Activated CD4-positive, alpha-beta T cell treated with anti-CD3 and anti-CD28 coated beads for 48 hours (primary cell): ENCODE measurements around the gene FLNA.
"Not testable (repeated sequence)": the region's sequence is repeated elsewhere in the genome, so short reads cannot be mapped to it uniquely, and the experiment has no call there.

Experiments
- DNase-seq: peaks from one replicate; pipeline ENCODE4 v3.0.0-alpha.2; 2020

Gene FLNA, protein sequence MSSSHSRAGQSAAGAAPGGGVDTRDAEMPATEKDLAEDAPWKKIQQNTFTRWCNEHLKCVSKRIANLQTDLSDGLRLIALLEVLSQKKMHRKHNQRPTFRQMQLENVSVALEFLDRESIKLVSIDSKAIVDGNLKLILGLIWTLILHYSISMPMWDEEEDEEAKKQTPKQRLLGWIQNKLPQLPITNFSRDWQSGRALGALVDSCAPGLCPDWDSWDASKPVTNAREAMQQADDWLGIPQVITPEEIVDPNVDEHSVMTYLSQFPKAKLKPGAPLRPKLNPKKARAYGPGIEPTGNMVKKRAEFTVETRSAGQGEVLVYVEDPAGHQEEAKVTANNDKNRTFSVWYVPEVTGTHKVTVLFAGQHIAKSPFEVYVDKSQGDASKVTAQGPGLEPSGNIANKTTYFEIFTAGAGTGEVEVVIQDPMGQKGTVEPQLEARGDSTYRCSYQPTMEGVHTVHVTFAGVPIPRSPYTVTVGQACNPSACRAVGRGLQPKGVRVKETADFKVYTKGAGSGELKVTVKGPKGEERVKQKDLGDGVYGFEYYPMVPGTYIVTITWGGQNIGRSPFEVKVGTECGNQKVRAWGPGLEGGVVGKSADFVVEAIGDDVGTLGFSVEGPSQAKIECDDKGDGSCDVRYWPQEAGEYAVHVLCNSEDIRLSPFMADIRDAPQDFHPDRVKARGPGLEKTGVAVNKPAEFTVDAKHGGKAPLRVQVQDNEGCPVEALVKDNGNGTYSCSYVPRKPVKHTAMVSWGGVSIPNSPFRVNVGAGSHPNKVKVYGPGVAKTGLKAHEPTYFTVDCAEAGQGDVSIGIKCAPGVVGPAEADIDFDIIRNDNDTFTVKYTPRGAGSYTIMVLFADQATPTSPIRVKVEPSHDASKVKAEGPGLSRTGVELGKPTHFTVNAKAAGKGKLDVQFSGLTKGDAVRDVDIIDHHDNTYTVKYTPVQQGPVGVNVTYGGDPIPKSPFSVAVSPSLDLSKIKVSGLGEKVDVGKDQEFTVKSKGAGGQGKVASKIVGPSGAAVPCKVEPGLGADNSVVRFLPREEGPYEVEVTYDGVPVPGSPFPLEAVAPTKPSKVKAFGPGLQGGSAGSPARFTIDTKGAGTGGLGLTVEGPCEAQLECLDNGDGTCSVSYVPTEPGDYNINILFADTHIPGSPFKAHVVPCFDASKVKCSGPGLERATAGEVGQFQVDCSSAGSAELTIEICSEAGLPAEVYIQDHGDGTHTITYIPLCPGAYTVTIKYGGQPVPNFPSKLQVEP (N-terminal part only)

DNA sequence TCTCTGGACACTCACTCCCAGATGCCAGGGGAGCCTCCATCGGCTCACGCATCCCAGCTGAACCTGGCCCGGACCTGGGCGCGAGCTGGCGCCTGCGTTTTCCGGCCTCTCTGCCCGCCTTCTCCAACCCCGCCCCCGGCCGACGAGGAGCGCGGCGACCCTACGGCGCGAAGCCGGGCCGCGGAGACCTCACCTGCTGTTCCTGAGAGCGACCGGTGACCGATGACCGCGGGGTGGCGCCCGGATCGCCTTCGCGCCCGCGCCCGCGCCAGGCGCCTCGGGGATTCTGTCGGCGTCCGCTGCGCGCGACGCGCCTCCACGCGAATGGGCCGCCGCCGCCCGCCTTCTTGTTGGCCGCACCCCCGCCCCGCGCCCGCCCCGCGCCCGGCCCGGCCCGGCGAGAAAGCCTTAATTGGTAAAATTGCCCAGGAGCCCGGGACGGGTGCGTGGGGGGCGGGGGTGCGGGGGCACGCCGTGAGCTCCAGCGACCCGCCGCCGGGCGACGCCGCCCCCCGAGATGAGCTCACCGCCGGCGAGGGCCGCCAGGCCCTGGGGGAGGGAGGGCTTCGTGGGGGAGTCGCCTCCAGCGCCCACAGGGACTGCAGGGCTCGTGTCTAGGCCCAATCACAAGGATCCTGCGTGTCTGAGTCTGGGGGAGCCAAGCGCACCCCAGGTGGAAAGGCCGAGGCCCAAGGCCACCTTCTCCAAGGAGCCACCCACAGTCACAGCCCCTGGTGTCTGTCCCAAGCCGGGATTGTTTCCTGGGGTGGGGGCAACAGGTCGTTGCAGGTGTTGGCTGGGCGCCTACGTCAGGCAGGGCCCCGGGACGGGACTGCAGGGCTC is at the start of gene FLNA:
FLNA (minus strand) TSS at position 322 of the 843 bp plus-strand sequence. CDS start 3,389 bp downstream, outside the sequence.
- no peak for DNase-seq

DNA sequence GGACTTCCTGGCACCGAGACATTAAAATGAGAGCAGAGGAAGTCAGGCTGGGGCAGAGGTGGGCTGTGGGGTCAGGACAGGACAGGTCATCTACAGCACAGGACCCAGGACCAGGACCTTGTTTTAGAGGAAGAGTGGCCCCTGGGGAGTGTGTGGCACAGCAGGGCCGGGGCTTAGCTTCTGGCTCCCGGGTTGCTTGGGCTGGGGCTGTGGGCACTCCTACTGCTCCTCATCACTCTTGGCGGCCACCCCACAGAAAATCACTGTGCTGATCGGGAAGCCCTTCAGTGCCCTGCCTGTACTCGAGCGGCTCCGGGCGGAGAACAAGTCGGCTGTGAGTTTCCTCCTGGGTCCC is 45.9 kb upstream of the FLNA start:
- DNase-seq: no peak

DNA sequence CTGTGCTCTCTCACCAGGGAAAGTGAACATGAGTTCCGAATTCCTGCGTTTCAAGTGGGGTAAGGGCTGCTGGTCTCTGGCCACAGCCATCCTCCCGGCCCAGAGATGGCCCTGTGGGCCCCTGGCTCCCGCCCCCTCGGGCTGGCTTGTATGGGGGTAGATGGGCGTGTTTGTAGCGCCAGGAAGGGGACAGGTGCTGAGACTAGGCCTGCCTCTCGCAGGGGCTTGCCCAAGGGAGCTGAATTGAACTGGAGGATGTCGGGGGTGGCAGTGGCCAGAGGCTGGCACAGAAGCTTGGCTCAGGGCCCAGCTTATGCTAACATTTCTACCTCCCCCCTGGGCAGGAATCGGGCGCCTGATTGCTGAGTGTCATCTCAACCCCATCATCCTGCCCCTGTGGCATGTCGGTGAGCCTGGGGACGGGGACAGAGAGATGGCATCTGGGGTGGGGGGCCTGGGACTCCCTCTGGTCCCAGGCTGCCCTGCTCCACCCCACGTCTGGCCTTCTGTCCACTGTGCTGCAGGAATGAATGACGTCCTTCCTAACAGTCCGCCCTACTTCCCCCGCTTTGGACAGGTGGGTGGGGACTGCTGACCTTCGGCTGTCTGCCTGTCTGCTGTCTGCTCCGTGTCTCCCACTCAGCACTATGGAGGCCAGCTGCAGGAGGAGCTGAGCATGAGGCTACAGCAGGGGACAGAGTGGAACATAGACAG is 45.4 kb upstream of the FLNA start:
- no peak for DNase-seq

DNA sequence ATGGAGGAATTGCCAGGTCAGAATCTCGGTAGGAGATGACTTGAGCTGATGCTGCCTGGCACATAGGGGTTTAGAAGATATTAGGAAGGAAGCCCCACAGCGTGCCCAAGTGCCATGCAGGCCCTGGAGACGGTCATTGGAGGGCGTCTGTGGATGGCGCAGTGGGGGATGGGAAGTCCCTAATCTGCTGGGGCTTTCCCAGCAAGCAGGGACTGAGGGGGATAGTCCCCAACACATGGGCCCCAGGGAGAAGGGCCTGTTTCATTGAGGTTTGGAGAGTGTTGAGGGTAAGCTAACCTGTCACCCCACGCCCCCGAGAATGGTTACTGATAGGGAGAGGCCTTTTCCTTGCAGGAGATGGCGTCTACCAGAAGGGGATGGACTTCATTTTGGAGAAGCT is 44.8 kb upstream of the FLNA start:
- DNase-seq: no peak

DNA sequence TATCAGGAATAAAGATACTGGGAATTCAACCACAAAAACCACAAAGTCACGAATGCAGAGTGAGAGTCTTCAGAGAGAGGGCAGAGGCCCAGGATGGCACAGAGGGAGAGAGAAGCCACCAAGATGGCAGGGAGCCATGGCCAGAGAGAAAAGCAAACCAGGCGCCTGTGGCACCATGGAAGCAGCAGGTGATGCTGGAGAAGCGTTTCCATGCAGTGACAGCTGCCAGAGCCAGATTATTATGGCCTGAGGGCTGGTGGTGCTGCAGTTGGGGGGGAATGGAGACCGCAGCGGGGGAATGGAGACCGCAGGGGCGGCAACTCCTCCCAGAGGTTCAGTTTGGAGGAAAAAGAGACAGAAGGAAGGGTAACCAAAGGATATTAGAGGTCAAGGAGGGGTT is 42.7 kb upstream of the FLNA start:
- DNase-seq: no peak

DNA sequence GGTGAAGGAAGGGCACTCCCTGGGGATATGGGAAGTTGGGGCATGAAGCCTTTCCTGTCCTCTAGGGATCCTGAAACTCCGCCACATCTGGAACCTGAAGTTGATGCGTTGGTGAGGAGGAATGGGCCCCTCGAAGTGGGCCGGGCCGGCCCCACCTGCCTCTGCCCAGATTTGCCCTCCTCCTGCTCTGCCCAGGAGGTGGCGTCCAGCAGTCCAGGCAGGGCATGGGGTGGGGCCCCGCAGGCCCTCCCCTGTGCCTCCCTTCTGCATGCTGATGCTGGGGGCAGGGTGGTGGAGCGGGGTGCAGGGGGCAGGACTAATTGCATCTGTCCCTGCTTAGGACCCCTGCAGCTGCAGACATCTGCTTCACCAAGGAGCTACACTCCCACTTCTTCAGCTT is 38.7 kb upstream of the FLNA start:
- DNase-seq: no peak

DNA sequence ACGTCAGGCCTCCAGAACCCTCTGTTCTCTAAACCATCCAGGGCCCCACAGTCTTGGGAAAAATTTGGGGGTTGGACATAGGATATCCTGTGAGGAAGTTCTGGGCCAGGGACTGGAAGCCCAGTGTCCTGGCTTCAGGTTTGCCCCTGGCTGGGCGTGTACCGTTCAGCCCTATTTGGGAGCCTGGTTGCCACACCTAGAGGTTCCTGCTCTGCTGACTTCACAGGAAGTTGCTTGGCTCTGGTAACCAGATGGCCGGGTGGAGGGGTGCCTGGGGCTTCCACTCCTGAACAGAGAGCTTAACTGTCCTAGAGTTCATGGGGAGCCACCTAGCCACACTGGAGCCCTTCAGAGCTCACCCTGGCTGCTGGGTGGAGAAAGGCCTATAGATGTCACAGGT is 38.0 kb upstream of the FLNA start:
- DNase-seq: peak; percentile 39

DNA sequence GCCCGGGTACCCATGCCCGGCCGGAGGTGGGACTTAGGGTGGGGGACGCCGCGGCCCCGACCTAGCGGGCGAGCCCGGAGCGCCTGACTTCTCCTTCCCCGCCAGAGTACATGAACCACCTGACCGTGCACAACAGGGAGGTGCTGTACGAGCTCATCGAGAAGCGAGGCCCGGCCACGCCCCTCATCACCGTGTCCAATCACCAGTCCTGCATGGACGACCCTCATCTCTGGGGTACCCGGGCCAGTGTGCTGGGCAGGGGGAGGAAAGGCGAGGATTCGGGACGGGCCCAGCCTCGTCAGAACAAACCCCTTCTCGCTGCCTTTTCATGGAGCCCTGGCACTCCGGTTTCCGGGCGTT is 37.5 kb upstream of the FLNA start:
- peak; percentile 78 for DNase-seq

DNA sequence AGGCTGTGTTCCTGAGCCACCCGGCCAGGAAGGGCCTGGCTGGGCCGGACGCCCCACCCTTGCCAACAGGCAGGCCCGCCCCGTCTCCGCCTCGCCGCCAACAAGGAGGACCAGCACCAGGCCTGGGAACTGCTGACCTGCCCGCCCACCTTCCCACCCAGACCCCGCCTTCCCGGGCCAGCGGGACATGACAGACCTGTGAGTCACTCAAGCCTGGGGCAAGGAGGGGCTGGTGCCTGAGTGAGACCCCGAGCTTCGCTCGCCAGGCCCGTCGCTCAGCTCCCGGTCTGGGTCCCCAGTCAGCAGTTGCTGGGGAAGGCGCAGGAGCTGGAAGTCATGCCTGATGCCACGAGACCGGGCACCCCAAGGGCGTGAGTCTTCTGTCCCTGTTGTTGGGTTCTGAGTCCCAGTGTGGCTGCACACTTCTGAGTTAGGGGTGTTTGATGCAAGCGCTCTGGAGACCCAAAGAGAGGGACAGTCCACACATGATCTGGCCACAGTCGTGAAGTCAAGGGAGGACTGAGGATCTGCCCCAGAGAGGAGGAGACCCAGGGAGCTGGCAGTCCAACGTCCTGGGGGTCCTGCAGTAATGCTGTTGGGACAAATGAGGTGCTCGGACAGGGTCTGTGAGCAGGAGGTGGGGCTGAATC is 34.9 kb upstream of the FLNA start, which contains the start of gene DNASE1L1:
DNASE1L1 (minus strand) TSS at position 33 of the 650 bp plus-strand sequence. CDS start 3,686 bp downstream, outside the sequence.
- no peak for DNase-seq

DNA sequence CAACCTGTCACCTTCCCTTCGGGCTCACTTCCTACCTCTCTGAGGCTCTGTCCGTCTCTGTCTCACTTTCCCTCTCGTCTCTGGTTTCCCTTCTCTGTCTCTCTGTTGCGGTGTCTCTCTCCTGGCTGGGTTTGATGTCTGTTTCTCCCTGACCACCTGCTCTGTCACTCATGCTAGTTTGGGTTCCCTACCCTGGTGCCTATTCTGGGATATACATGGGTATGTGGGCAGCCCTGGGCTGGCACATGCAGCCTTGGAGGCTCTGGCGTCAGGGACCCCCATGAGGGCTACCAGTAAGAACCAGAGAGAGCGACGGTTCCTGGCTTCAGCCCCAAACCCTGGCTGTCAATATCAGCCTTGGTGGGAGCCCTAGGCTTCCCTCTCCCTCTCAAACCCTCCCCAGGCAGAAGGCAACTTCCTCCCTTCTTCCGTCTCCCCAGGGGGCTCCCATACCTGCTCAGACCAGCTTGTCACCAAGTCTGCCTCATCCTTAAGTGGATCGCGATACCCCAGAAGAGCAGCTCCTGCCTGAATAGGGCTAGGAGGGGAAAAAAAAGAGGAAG is 34.3 kb upstream of the FLNA start:
- no peak for DNase-seq

DNA sequence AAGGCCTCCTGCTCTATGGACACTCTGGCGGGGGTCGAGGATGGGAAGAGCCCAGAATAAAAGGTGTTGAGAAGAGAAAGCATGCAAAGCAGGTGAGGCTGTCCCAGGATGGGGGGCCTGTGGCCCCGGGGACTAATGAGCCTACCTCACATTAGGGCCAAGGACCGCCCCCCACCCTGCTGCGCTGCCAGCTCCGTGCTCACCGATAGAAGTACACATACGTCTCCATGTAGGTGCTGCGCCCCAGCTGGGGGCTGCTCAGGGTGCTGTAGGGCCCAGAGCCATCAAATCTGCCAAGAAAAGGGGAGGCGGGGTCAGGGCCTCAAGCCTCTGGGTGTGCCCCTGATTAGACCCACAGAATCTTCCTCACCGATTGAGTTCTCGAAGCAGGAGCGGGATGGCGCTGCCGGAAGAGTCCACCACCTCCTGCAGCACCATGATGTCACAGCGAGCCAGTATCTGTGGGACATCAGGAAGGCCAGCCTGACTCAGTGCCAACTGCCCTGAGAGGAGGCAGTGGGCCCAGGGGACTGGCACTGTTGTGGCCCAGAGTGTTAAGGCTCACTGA is 30.3 kb upstream of the FLNA start:
- DNase-seq: no peak

DNA sequence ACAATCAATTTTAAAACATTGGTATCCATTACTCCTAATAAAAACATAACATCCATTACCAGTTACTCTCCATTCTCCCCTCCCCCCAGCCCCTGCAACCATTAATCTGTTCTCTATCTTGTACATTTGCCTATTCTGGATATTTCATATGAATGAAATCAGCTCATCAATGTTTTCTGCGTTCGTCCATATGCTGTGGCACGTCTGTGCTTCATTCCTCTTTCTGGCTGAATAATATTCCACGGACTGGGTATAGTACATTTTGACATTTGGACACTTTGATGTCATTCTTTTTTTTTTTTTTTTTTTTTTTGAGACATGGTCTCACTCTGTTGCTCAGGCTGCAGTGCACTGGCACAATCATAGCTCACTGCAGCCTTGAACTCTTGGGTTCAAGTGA is 29.4 kb upstream of the FLNA start:
- no peak for DNase-seq

DNA sequence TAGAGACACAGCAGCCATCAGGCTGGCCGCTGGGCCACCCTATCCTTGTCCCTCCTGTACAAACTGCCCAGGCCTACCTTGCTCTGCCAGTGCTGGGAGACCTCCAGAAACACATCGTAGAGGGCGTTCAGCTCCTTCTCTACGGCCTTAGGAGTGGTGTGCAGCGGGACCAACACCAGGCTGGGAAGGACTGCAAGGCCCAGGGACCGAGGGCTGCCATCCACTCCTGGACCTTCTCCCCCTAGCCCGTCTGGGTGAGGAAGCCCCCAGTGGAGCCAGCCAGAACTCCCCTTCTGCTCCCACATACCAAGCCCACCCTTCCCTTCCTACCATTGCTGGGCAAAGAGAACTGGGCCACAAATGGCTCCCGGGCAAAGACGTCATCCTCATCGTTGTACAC is 28.8 kb upstream of the FLNA start:
- DNase-seq: no peak

DNA sequence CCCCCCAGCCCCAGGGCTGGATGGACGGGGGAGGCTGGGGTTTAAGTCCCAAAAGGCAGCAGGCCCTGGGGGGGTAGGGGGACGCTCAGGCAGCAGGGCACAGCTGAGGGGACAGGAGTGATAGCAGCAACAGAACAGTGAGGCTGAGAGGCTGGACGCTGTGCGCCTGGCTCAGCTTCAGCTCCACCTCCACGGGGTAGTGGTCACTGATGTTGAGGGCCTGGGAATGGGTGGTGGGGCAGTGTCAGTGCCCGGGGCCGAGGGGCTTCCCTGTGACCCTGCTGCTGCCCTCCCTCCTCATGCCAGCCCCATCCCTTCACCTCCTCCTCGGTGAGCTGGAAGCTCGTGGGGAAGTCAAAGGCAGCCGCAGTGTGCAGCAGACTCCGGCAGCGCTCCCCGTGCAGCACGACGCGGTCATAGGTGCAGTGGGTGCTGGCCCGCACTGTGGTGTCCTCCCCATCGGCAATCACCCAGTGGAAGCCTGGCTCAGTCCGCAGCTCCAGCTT is 28.2 kb upstream of the FLNA start:
- no peak for DNase-seq

DNA sequence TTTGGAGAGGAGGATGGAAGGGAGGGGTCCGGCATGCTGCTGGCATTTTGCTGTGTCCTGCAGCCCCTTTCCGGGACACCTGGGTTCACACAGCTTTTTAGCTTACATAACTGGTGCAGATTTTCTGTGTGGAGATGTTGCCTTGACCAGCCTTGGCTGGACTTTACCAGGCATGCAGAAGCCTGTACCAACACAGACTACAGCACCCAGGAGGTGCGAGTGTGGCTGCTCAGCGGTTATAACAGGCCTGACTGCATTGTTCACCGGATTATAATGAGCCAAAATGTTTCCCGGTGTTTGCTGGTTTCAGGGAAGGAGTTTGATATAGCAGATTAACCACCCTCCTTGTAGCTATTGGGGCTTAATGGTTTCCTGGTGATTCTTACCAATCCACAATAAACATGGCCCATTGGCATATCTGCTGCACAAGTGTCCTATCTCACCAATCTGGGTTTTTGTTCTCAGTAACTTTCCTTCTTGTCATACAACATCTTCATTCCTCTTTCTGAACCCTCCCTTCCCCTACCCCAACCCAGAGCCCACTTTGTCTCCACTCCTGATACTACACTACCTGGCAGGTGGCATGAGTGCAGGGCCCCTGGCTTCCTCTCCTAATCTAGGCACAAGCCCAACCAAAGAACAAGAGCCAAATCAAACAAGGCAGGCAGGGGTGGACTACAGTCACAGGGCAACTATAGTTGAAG is 27.6 kb upstream of the FLNA start:
- no peak for DNase-seq

DNA sequence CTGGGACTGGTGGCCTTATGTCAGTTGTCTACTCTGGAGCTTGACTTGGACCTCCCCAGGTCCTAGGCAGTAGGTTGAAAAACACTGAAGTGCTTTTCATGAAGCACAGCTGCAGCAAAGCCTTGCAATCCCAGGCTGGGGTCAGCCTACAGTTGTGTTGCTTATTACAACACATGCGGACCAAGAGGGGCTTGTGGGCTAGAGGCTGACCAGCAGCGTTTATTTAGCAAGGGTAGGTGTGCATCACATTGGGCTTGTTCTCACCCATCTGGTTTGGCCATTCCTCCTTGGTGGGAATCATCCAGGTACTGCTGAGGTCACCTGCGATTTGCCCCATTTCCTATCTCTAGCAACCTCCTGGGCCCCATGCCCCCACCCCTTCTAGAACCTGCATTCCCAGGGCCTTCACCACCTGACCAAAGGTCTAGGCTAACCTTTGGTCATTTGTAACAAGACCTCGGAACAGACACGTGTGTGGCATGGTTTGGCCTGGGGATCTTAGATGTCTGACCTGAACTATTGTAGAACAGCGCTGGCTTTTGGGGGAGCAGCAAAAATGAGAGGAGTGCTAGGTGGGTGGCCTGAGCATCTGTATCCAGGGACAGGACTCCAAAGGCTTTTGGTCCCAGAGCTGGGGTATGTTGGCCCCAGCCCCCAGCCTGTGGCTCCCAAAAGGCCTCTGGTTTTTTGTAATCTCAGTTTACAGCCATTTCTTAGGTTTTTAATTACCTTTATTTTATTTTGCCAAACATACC is 26.8 kb upstream of the FLNA start:
- peak; percentile 57 for DNase-seq

DNA sequence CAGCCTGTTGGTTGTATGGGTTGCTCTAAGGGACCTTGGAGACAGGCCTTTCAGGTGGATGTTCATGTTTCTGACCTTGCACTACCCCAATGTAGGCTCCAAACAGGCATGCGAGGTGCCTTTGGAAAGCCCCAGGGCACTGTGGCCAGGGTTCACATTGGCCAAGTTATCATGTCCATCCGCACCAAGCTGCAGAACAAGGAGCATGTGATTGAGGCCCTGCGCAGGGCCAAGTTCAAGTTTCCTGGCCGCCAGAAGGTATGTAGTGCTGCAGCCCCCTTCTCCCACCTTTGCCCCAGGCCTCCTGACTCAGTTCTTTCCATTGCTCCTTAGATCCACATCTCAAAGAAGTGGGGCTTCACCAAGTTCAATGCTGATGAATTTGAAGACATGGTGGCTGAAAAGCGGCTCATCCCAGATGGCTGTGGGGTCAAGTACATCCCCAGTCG is 26.0 kb upstream of the FLNA start:
- DNase-seq: not testable (repeated sequence)

DNA sequence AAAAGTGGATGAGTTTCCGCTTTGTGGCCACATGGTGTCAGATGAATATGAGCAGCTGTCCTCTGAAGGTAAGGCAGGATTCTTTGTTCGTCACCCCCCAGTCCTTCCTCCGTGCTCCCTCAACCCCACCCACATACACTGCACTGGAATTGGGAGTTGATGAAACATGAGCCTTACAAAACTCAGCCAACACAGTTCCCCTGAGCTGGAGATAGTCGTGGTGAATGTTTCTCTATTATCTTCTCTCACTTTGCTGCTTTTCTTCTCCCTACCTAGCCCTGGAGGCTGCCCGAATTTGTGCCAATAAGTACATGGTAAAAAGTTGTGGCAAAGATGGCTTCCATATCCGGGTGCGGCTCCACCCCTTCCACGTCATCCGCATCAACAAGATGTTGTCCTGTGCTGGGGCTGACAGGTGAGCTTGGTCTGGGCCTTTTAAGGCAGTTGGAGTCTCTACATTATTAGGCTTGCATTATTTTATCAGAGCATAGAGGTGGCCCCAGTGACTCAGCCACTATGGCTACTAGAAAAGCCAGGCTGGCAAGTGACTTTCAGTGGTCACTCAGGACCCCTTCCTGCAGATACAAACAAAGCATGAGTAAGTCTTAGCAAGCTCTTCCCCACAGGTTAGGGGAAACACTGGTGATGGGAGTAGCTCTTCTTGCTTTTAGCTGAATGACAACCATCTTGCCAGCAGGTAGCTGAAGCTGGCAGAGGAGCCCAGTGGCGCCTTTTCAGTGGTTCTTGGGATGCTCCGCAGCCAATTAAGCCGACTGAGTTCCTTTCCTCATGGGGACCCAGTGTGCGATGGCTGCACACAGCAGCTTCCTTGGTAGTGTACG is 25.3 kb upstream of the FLNA start:
- DNase-seq: peak; percentile 38
